ENCODE results near the gene HOXD9. TPM values are rescaled to one million over a fixed set of nuclear protein-coding genes. Genes with fewer than 3 reads are reported as not detected.
A peak's percentile ranks its signal among the peaks of the same experiment; 100 is the strongest.

The HOXD9 gene
- total RNA-seq, 1 donor from 2014 or later = not detected

DNA sequence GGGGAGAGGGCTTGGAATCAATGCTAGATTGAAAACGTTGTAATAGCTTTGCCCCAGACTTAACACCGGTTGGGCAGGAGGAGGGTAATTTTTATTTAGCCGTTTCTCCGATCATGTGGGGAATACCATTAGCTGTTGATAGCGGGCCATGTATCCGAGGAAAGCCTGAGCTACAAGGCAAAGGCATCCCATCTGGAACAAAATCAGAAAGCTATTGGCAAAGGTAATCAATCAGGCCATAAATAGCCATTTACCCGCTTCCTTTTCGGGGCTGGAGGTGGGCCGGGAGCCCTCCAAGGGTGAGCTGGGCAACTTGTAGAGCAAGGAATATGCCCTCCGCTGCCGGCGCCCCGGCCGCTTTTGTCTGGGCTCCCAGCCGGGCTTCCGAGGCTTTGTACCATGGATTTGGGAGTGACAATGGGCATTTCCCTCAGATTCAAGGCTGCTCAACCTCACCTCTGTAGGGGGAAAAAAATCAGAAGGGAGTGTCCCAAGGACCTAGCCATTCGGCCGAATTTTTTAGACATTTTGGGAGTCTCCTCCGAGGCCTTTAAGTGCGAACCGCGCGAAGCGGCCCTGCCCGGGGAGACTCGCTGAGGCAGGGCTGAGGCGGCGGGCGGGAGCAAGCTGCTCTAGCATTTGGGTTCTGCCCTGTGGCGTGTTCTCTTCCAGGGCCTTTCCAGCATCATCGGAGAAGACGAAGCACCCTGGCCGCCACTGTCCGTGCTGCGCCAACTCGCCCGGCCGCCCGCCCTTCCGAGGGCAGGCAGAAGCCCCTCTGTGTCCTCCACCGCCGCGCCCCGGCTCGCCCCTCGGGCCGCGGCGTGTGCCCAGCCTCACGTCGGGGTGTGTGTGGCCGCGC lies 1.1 kb upstream of the HOXD9 start:
- Mint-ChIP-seq H3K36me3 (ENCODE audit: unreplicated experiment) (peaks cover 4% of the 10 kb centered on the region), H3K27ac (ENCODE audit: unreplicated experiment) (no peak overlapping the region), H3K4me1 (ENCODE audit: unreplicated experiment) (peaks cover 8% of the 10 kb centered on the region), H3K9me3 (ENCODE audit: unreplicated experiment) (peaks cover 3% of the 10 kb centered on the region), H3K27me3 (ENCODE audit: unreplicated experiment) (peaks cover 86% of the 10 kb centered on the region), H3K4me3 (ENCODE audit: unreplicated experiment) (no peak overlapping the region)
- DNase-seq (ENCODE audit: extremely low spot score, unreplicated experiment) = no peak
- TF ChIP-seq, protein P1, sequence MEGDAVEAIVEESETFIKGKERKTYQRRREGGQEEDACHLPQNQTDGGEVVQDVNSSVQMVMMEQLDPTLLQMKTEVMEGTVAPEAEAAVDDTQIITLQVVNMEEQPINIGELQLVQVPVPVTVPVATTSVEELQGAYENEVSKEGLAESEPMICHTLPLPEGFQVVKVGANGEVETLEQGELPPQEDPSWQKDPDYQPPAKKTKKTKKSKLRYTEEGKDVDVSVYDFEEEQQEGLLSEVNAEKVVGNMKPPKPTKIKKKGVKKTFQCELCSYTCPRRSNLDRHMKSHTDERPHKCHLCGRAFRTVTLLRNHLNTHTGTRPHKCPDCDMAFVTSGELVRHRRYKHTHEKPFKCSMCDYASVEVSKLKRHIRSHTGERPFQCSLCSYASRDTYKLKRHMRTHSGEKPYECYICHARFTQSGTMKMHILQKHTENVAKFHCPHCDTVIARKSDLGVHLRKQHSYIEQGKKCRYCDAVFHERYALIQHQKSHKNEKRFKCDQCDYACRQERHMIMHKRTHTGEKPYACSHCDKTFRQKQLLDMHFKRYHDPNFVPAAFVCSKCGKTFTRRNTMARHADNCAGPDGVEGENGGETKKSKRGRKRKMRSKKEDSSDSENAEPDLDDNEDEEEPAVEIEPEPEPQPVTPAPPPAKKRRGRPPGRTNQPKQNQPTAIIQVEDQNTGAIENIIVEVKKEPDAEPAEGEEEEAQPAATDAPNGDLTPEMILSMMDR (IDR thresholded peaks at IDR 0.05) = no peak

DNA sequence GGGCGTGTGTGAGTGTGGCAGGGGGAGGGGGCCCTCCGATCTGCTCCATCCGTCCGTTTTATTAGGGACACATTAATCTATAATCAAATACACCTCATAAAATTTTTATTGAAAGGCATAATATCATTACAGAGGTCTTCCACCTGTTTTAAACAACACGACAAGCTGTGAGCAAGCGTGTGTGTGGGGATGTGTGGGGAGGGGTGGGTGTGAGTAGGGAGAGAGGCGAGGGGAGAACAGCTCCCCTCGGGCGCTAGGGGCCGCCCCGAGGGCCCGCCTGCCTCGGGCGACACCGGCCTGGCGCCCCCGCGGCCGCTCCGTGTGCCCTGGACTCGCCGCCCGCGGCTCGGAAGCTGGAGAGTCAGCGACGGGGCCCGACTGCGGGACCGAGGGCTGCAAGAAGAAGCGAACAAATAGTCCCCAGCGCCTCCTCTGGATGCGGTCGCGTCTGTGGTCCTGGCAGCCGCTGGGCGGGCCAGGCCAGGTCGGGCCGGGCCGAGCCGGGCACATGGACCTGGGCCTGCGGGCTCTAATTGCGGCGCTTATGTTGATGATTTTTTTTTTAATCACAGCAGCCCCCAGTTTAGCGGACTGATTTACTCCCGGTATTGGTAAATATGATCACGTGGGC lies 352 bp upstream of the HOXD9 start:
- Mint-ChIP-seq H3K27me3 (ENCODE audit: unreplicated experiment) (peaks cover 86% of the 10 kb centered on the region), H3K9me3 (ENCODE audit: unreplicated experiment) (peaks cover 3% of the 10 kb centered on the region), H3K4me1 (ENCODE audit: unreplicated experiment) (peaks cover 8% of the 10 kb centered on the region), H3K36me3 (ENCODE audit: unreplicated experiment) (peaks cover 4% of the 10 kb centered on the region), H3K4me3 (ENCODE audit: unreplicated experiment) (peak overlapping the region; percentile 64), H3K27ac (ENCODE audit: unreplicated experiment) (no peak overlapping the region)
- TF ChIP-seq, protein P1 (IDR thresholded peaks at IDR 0.05) = no peak
- DNase-seq (ENCODE audit: extremely low spot score, unreplicated experiment) = no peak

DNA sequence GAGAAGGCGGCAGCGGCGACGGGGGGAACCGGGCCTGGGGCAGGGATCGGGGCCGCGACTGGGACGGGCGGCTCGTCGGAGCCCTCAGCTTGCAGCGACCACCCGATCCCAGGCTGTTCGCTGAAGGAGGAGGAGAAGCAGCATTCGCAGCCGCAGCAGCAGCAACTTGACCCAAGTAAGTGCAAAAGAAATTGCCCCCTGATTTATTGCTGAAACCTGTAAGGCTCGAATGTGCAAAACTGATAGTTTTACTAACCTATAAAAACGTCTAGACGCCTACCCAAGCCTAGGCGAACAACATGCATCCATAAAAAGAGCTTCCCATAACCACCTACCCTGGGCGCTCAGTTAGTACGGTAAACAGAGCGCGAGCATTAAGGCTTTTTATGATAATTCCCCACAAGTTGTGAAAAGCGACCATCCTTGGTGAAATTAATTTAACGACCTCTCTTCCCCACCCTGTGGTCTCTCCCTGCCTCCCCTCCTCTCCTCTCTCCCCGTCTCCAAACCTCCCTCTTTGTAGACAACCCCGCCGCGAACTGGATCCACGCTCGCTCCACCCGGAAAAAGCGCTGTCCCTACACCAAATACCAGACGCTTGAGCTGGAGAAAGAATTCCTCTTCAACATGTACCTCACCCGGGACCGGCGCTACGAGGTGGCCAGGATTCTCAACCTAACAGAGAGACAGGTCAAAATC lies 1.0 kb downstream of the HOXD9 start:
- H3K27ac Mint-ChIP-seq (ENCODE audit: unreplicated experiment) = no peak overlapping the region
- H3K27me3 Mint-ChIP-seq (ENCODE audit: unreplicated experiment) = peaks cover 88% of the 10 kb centered on the region
- peaks cover 3% of the 10 kb centered on the region for H3K9me3 Mint-ChIP-seq (ENCODE audit: unreplicated experiment)
- H3K4me3 Mint-ChIP-seq (ENCODE audit: unreplicated experiment) = peak overlapping the region; percentile 38
- peaks cover 13% of the 10 kb centered on the region for H3K4me1 Mint-ChIP-seq (ENCODE audit: unreplicated experiment)
- no peak for DNase-seq (ENCODE audit: extremely low spot score, unreplicated experiment)
- peaks cover 4% of the 10 kb centered on the region for H3K36me3 Mint-ChIP-seq (ENCODE audit: unreplicated experiment)
- TF ChIP-seq, protein P1 (IDR thresholded peaks at IDR 0.05) = no peak

DNA sequence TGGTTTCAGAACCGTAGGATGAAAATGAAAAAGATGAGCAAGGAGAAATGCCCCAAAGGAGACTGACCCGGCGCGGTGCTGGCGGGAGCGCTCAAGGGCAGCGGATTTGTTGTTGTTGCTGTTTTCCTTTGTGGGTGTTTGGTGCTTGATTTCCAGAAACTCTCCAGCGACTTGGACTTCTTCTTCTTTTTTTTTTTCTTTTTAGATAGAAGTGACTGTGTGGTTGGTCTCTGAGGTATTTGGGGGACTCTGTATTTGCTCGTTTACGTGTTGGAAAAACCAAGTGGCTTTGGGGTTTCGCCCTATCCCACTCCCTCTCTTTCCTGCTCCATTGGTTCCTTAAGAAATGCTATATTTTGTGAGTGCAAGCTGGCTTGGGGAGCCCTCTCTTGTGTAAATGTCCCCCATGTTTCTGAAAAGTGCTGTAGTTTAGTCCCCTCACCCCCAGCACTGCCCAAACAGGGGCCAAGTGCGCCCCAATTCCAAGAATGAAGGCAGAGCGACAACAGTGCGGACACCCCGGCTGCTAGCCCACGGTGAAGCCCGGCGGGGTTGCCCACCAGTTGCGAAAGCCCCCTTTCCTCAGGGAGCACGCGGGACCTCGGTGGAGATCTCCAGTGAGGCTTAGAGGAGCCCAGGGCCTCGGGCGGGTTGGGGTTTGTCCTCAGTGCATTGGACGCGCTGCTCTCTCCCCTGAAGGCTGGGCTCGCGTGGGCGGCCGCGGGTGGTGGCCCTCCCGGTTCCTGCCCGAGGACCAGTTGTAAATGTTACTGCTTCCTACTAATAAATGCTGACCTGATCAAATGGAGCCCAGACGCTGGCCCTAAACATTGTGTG lies 1.8 kb downstream of the HOXD9 start:
- Mint-ChIP-seq H3K27me3 (ENCODE audit: unreplicated experiment) (peaks cover 88% of the 10 kb centered on the region), H3K4me1 (ENCODE audit: unreplicated experiment) (peaks cover 20% of the 10 kb centered on the region), H3K9me3 (ENCODE audit: unreplicated experiment) (no peaks in the 10 kb centered on the region), H3K36me3 (ENCODE audit: unreplicated experiment) (peaks cover 4% of the 10 kb centered on the region), H3K27ac (ENCODE audit: unreplicated experiment) (no peak overlapping the region), H3K4me3 (ENCODE audit: unreplicated experiment) (no peak overlapping the region)
- TF ChIP-seq, protein P1 (IDR thresholded peaks at IDR 0.05) = no peak
- no peak for DNase-seq (ENCODE audit: extremely low spot score, unreplicated experiment)
